OCI-LY1 (cell line): Measurements from ENCODE around the gene ADAM12.

Experiments
- H2AFZ ChIP-seq: fragments of 200-600 bp; sonication (generic), shearing (Covaris generic); 2 replicates; pipeline ENCODE4 v1.6.0; 2014; ENCODE audit warnings: antibody characterized with exemption, mild to moderate bottlenecking, low read length
- H3F3A ChIP-seq: fragments of 200-600 bp; sonication (generic), shearing (Covaris generic); 2 replicates; pipeline ENCODE4 v1.6.0; 2014; ENCODE audit warnings: mild to moderate bottlenecking, antibody characterized with exemption, low read length, moderate library complexity; ENCODE audit not compliant: insufficient read depth
- H3K27ac ChIP-seq: fragments of 200-600 bp; sonication (generic); 2 replicates; pipeline ENCODE4 v1.5.1; 2014; ENCODE audit warnings: low read length, mixed run types, mild to moderate bottlenecking, low read depth; ENCODE audit not compliant: poor library complexity, severe bottlenecking
- H3K27me3 ChIP-seq: fragments of 200-600 bp; sonication (generic); 2 replicates; pipeline ENCODE4 v1.6.0; 2014; ENCODE audit warnings: antibody characterized with exemption, mild to moderate bottlenecking, low read length, moderate library complexity; ENCODE audit not compliant: insufficient read depth
- H3K36me3 ChIP-seq: fragments of 200-600 bp; sonication (generic); 2 replicates; pipeline ENCODE4 v1.6.1; 2014; ENCODE audit warnings: mild to moderate bottlenecking, antibody characterized with exemption, low read length, moderate library complexity, mixed read lengths; ENCODE audit not compliant: insufficient read depth
- H3K4me1 ChIP-seq: fragments of 200-600 bp; sonication (generic); 2 replicates; pipeline ENCODE4 v1.5.1; 2014; ENCODE audit warnings: mild to moderate bottlenecking, low read length, moderate library complexity; ENCODE audit not compliant: insufficient read depth, severe bottlenecking
- H3K4me2 ChIP-seq: fragments of 200-600 bp; sonication (generic), shearing (Covaris generic); 2 replicates; pipeline ENCODE4 v1.6.1; 2014; ENCODE audit warnings: low read length
- H3K4me3 ChIP-seq: fragments of 200-600 bp; sonication (generic); 2 replicates; pipeline ENCODE4 v1.5.1; 2014; ENCODE audit warnings: low read length, low read depth, mild to moderate bottlenecking, mixed read lengths; ENCODE audit not compliant: poor library complexity, severe bottlenecking
- H3K79me2 ChIP-seq: fragments of 200-600 bp; shearing (Covaris generic); 2 replicates; pipeline ENCODE4 v1.6.1; 2016; ENCODE audit warnings: mixed run types, low read length, mixed read lengths; ENCODE audit not compliant: insufficient read depth
- H3K9ac ChIP-seq: fragments of 200-600 bp; sonication (generic), shearing (Covaris generic); 2 replicates; pipeline ENCODE4 v1.6.1; 2014; ENCODE audit warnings: mild to moderate bottlenecking, low read length, mixed read lengths
- H3K9me2 ChIP-seq: fragments of 200-600 bp; sonication (generic), shearing (Covaris generic); 2 replicates; pipeline ENCODE4 v1.6.1; 2014; ENCODE audit warnings: low read depth, mild to moderate bottlenecking, low read length, mixed read lengths
- H3K9me3 ChIP-seq: fragments of 200-600 bp; shearing (Covaris generic); 2 replicates; pipeline ENCODE4 v1.6.1; 2014; ENCODE audit warnings: low read length, mixed read lengths
- H4K20me1 ChIP-seq: fragments of 200-600 bp; sonication (generic), shearing (Covaris generic); 2 replicates; pipeline ENCODE4 v1.6.0; 2016; ENCODE audit warnings: mild to moderate bottlenecking, low read length; ENCODE audit not compliant: insufficient read depth
- CTCF ChIP-seq: fragments of 200-600 bp; sonication (generic), shearing (Covaris generic); IDR thresholded peaks from 2 replicates; pipeline ENCODE4 v1.5.1; 2017; ENCODE audit warnings: mild to moderate bottlenecking, antibody characterized with exemption, low read length, moderate library complexity, mixed read lengths
- EZH2 ChIP-seq: fragments of 200-600 bp; sonication (generic), shearing (Covaris generic); IDR thresholded peaks from 2 replicates; pipeline ENCODE4 v1.8.0; 2017; ENCODE audit warnings: borderline replicate concordance, mixed run types, mild to moderate bottlenecking, antibody characterized with exemption, low read length, moderate library complexity, mixed read lengths

The ADAM12 gene

GRCh38 chr10:125983161-125983560 lies 405.1 kb downstream of the ADAM12 start:
- Histone ChIP-seq H3K79me2 (no peaks in the 10 kb centered on the region), H3K27ac (no peak overlapping the region), H2AFZ (no peak overlapping the region), H3K27me3 (no peaks in the 10 kb centered on the region), H3K36me3 (no peaks in the 10 kb centered on the region), H3K4me1 (no peaks in the 10 kb centered on the region), H3K4me3 (no peak overlapping the region), H3K9ac (no peak overlapping the region), H3K9me2 (no peaks in the 10 kb centered on the region), H3F3A (no peaks in the 10 kb centered on the region), H3K4me2 (no peak overlapping the region), H4K20me1 (no peaks in the 10 kb centered on the region), H3K9me3 (no peaks in the 10 kb centered on the region)
- no peak for TF ChIP-seq EZH2
- no peak for TF ChIP-seq CTCF

GRCh38 chr10:125982260-125982948 lies 405.9 kb downstream of the ADAM12 start:
- Histone ChIP-seq H3K27ac (no peak overlapping the region), H2AFZ (no peak overlapping the region), H3K9ac (no peak overlapping the region), H3K9me2 (no peaks in the 10 kb centered on the region), H3K27me3 (no peaks in the 10 kb centered on the region), H3K4me3 (no peak overlapping the region), H3F3A (no peaks in the 10 kb centered on the region), H4K20me1 (no peaks in the 10 kb centered on the region), H3K4me2 (no peak overlapping the region), H3K4me1 (no peaks in the 10 kb centered on the region), H3K36me3 (no peaks in the 10 kb centered on the region), H3K79me2 (no peaks in the 10 kb centered on the region), H3K9me3 (no peaks in the 10 kb centered on the region)
- TF ChIP-seq EZH2 (no peak), CTCF (peak; percentile 68)

GRCh38 chr10:125980521-125981035 lies 407.7 kb downstream of the ADAM12 start:
- Histone ChIP-seq H3K9me2 (no peaks in the 10 kb centered on the region), H2AFZ (no peak overlapping the region), H3K9ac (no peak overlapping the region), H4K20me1 (no peaks in the 10 kb centered on the region), H3K79me2 (no peaks in the 10 kb centered on the region), H3K4me3 (no peak overlapping the region), H3K27ac (no peak overlapping the region), H3K4me1 (no peaks in the 10 kb centered on the region), H3K4me2 (no peak overlapping the region), H3K9me3 (no peaks in the 10 kb centered on the region), H3F3A (no peaks in the 10 kb centered on the region), H3K36me3 (no peaks in the 10 kb centered on the region), H3K27me3 (no peaks in the 10 kb centered on the region)
- TF ChIP-seq EZH2 (no peak), CTCF (no peak)
